C4-2B (cell line): ENCODE measurements around the gene MLLT6.

ENCODE experiments used
- H3K27ac ChIP-seq: fragments of 450-650 bp; 2 replicates; pipeline ENCODE4 v1.5.1; 2017
- ZFX ChIP-seq: fragments of 450-650 bp; IDR thresholded peaks from 2 replicates; pipeline ENCODE4 v1.6.1; 2017
- TF ChIP-seq, protein P1 (sequence below): fragments of 450-650 bp; conservative IDR thresholded peaks from 2 replicates; pipeline ENCODE4 v1.5.1; 2017; ENCODE audit warnings: mild to moderate bottlenecking

The MLLT6 gene

DNA sequence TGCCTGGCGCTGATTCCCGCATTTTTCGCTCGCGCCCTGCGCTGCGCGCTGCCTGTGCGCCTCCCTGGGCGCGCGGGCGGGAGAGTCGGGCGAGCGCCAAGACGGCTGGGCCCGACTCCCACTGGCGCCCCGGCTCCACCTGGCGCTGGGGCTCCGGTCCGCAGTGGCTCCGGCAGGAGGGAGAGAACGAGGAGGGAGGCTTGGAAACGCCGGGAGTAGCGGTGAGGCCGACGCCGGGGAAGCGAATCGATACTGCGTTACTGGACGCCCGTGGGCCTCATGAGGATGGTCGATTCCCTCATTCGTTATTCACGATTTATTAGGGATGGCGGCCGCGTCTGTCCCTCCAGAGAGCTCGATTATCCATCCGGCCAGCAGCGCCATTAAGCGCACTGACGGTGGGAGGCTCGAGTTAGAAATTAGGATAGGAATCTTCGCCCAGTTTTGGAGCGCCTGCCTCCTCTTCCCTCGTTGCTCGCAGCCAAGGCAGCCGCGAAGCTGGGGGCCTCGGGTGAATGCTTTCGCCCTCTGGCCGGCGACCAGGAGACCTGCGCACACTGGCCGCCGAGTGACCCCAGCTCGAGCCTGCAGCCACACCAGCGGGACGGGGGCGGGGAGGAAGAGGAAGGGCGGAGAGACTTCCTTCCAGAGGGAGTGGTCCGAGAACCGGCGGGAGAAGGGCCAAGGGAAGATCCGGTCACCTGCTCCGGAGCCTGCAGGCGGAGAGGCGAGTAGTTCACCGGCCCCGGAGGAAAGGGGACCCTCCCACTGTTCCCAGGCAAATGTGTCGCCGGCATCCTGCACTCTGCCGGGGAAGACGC lies 44.4 kb downstream of the MLLT6 start:
- peak overlapping the region; percentile 97 for H3K27ac ChIP-seq

DNA sequence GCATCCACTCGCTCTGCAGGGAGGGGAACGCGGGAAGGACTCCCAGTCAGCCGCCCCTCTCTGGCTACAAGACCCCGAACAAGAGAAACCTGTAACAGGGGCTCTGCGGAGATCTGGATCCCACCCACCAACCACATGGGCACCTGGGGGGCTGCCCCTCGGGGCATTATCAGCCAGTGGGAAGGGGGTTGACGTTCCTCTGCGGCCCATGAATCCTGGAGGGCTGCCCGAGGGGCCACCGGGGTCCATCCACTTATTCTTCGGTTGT lies 44.9 kb downstream of the MLLT6 start:
- no peak for TF ChIP-seq ZFX
- TF ChIP-seq, protein P1, sequence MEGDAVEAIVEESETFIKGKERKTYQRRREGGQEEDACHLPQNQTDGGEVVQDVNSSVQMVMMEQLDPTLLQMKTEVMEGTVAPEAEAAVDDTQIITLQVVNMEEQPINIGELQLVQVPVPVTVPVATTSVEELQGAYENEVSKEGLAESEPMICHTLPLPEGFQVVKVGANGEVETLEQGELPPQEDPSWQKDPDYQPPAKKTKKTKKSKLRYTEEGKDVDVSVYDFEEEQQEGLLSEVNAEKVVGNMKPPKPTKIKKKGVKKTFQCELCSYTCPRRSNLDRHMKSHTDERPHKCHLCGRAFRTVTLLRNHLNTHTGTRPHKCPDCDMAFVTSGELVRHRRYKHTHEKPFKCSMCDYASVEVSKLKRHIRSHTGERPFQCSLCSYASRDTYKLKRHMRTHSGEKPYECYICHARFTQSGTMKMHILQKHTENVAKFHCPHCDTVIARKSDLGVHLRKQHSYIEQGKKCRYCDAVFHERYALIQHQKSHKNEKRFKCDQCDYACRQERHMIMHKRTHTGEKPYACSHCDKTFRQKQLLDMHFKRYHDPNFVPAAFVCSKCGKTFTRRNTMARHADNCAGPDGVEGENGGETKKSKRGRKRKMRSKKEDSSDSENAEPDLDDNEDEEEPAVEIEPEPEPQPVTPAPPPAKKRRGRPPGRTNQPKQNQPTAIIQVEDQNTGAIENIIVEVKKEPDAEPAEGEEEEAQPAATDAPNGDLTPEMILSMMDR, result no peak
- H3K27ac ChIP-seq, result peak overlapping the region; percentile 97

More for the DNA sequence above, 44.4 kb downstream of the MLLT6 start:
- TF ChIP-seq, protein P1, result no peak; the same call in 1 of the 2 replicates
- TF ChIP-seq ZFX, result peak; percentile 65; the same call in 1 of the 2 replicates

DNA sequence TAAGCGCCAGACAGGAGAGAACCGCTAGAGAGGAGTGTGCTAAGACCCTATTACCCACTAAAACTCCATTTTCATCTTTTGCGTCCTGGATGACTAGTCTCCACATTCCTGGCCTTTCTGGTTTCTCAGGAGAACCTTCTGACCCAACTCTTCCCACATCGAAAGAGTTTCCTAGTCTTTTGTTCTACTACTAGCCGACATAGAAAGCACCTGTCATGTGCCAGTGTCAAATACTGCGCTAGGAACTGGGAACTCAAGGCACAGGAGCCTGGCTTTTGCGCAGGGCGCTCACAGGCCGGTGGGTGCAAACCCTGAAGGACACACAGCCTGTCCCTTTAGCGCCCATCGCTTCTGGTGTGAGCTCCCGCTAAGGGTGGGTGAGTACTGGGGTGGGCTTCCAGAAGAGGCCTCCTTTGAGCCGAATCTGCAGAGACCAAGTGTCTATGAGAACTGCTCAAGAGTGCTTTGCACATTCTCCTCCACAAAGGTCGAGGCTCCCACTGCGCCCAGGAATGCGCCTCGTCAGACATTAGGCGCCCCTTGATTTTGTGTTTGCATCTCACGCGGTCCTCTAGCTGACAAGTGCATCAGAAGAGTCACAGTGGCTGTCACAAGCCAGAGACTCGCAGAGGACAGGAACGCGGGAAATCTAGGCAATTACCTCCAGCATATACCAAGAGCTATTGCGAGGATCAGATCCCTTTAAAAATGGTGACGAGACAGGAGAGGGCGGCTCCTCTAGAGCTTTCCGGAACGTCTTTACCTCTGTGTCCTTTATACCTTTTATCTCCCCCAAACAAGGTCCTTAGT lies 45.4 kb downstream of the MLLT6 start:
- H3K27ac ChIP-seq, result peak overlapping the region; percentile 97

DNA sequence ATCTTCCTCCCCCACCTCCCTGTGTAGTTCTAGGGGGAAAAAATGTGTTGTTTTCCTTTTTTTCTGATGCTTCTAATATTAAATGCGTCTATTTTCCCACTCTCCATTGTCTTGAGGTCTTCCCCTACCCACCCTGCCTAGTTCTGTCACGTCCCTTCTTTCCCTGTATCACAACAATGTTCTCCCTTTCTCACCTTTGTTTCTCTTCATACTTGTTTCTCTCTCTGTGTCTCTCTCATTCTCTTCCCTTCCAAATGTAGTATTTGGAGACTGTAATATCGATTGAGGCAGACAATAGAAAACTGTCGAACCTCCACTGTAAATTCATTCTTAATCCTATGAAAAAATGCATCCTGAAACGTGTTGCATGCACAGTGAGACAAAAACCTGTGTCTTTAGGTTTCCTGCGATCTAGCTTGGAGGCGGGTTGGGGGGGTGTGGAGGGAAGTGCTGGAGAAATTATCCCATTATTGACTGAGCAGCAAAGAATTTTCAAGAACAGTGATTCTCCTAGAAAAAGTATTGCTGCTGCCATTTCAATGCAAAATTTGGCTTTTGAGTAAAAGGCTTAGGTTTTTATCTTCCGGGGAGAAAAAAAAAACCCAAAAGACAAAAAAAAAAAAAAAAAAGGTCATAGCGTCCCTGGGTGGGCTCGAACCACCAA lies 46.2 kb downstream of the MLLT6 start:
- TF ChIP-seq ZFX, result no peak
- TF ChIP-seq, protein P1, result no peak
- H3K27ac ChIP-seq, result peak overlapping the region; percentile 97

More for the DNA sequence above, 45.4 kb downstream of the MLLT6 start:
- TF ChIP-seq, protein P1, result no peak
- TF ChIP-seq ZFX, result no peak

DNA sequence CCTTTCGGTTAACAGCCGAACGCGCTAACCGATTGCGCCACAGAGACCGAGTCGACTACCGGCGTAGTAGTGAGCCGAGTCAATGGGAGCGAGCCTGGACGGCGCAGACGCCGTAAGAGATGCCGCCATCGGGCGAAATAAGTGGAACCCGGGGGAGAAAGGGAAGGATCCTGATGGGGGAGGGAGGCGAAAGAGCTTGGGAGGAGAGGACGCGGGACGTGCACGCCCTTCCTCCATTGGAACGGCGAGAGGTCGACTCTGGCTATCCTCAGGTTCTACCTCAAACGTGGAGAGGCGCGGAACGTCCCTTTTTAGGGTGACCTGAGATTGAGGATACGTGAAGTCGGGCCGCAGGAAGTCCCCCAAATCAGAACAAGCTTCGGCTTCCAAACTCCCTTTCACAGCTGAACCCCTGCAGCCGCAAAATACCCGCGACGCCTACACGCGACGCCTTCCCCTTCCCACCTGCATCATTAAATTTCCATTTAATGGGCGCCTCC lies 46.8 kb downstream of the MLLT6 start:
- peak overlapping the region; percentile 93 for H3K27ac ChIP-seq
- TF ChIP-seq, protein P1, result no peak
- no peak for TF ChIP-seq ZFX

DNA sequence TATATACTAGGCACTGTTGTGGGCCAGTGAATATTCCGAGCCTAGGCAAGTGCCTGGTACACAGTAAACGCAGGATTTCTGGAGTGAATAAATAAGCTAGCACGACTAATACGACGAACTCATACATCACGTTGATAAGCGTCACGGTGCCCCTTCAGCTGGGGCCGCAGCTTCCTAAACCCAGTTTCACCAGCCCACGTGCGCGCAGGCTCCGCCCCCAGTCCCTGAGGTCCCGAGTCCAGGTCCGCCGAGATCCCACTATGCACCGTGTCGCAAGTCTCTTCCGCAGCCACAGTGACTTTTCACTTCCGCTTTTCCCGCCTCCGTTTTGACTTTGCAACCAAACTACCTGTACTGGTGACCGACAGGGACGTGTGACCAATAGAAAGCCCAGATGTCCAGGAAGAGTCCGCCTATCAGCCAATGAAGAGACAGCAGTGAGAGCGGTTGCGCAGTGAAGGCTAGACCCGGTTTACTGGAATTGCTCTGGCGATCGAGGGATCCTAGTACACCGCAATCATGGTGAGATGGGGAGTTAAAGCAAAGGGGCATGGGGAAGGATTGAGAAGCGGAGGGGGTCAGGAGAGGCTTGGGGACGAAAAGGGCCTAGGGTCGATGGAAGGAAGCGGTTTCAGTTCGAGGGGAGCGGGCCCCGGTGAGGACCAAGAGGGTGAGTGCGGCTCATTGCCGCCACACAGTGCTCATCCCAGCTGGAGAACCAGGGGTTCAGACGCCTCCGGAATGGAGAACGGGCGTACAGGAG lies 47.4 kb downstream of the MLLT6 start, which contains the start of gene PSMB3:
TSS of gene PSMB3 (plus strand) at position 434 of the 763 bp plus-strand sequence. CDS start at position 520, 86 bp downstream.
- peak; percentile 44; the same call in 1 of the 2 replicates for TF ChIP-seq ZFX
- TF ChIP-seq, protein P1, result no peak
- peak within 1 kb of the TSS; percentile 93 for H3K27ac ChIP-seq
